ENCODE results near the gene LRRFIP2.
"Not testable (repeated sequence)": the region's sequence is repeated elsewhere in the genome, so short reads cannot be mapped to it uniquely, and the experiment has no call there.

Gene LRRFIP2

GRCh38 chr3:37143821-37144220, 30.6 kb downstream of the LRRFIP2 start:
- no peak for DNase-seq (ENCODE audit: low spot score)

- DNase-seq (ENCODE audit: low spot score) = no peak
These were observed 32.7 kb downstream of the LRRFIP2 start for GRCh38 chr3:37141676-37142075.

- no peak for DNase-seq (ENCODE audit: low spot score)
These were observed 33.4 kb downstream of the LRRFIP2 start for GRCh38 chr3:37140899-37141541.

- no peak for DNase-seq (ENCODE audit: low spot score)
These were observed 34.8 kb downstream of the LRRFIP2 start for GRCh38 chr3:37139567-37140052.

GRCh38 chr3:37138816-37139215, 35.6 kb downstream of the LRRFIP2 start:
- no peak for DNase-seq (ENCODE audit: low spot score)

- no peak for DNase-seq (ENCODE audit: low spot score)
These were observed 36.9 kb downstream of the LRRFIP2 start for GRCh38 chr3:37137516-37137915.

- DNase-seq (ENCODE audit: low spot score) = no peak
These were observed 38.3 kb downstream of the LRRFIP2 start for GRCh38 chr3:37136067-37136466.

GRCh38 chr3:37135561-37135960, 38.8 kb downstream of the LRRFIP2 start:
- no peak for DNase-seq (ENCODE audit: low spot score)

GRCh38 chr3:37132334-37132733, 42.0 kb downstream of the LRRFIP2 start:
- DNase-seq (ENCODE audit: low spot score) = no peak

- DNase-seq (ENCODE audit: low spot score) = no peak
These were observed 42.6 kb downstream of the LRRFIP2 start for GRCh38 chr3:37131860-37132144.

GRCh38 chr3:37130984-37131859, 43.2 kb downstream of the LRRFIP2 start:
- DNase-seq (ENCODE audit: low spot score) = no peak

GRCh38 chr3:37130448-37130847, 43.9 kb downstream of the LRRFIP2 start:
- no peak for DNase-seq (ENCODE audit: low spot score)

- no peak for DNase-seq (ENCODE audit: low spot score)
These were observed 44.5 kb downstream of the LRRFIP2 start for GRCh38 chr3:37129871-37130270.

GRCh38 chr3:37127340-37127739, 47.0 kb downstream of the LRRFIP2 start:
- DNase-seq (ENCODE audit: low spot score) = no peak

- no peak for DNase-seq (ENCODE audit: low spot score)
These were observed 47.5 kb downstream of the LRRFIP2 start for GRCh38 chr3:37126856-37127255.

- no peak for DNase-seq (ENCODE audit: low spot score)
These were observed 48.9 kb downstream of the LRRFIP2 start for GRCh38 chr3:37125195-37126073.

- DNase-seq (ENCODE audit: low spot score) = no peak
These were observed 49.9 kb downstream of the LRRFIP2 start for GRCh38 chr3:37124435-37124834.

GRCh38 chr3:37123292-37123691, 51.1 kb downstream of the LRRFIP2 start:
- DNase-seq (ENCODE audit: low spot score) = no peak

- not testable (repeated sequence) for DNase-seq (ENCODE audit: low spot score)
These were observed 52.3 kb downstream of the LRRFIP2 start for GRCh38 chr3:37122069-37122468.

- DNase-seq (ENCODE audit: low spot score) = no peak
These were observed 56.2 kb downstream of the LRRFIP2 start for GRCh38 chr3:37118163-37118562.

GRCh38 chr3:37117548-37117947, 56.8 kb downstream of the LRRFIP2 start:
- no peak for DNase-seq (ENCODE audit: low spot score)

GRCh38 chr3:37116998-37117397, 57.4 kb downstream of the LRRFIP2 start:
- no peak for DNase-seq (ENCODE audit: low spot score)

GRCh38 chr3:37115446-37115845, 58.9 kb downstream of the LRRFIP2 start:
- DNase-seq (ENCODE audit: low spot score) = no peak

Measured in CD4-positive, alpha-beta T cell treated with Interleukin-6 at 100 ng/mL for 8 hours (primary cell).